Endothelial cell of umbilical vein (primary cell): ENCODE results near the gene CD44. TPM values are rescaled to one million over a fixed set of nuclear protein-coding genes. Genes with fewer than 3 reads are reported as not detected.

Experiments
- BruUV-seq: library from RNA; stranded (reverse); fragments of 400-500 nt; replicated peaks from 2 replicates; lab custom pipeline; 2021; lab: Mats Ljungman, UMichigan
- CTCF ChIA-PET: fragments of 300-600, 350-600 bp; sonication (Branson Sonifier 250); formaldehyde crosslinking; loops from one replicate; lab custom pipeline; 2021; ENCODE audit warnings: antibody characterized with exemption, inconsistent platforms; lab: Charles Lee
- POLR2A ChIA-PET: fragments of 300-600, 350-600 bp; sonication (Branson Sonifier 250); formaldehyde crosslinking; loops from one replicate; lab custom pipeline; 2021; ENCODE audit warnings: antibody characterized with exemption, inconsistent platforms; lab: Charles Lee
- DNase-seq: peaks from one replicate; pipeline ENCODE4 v3.0.0-alpha.2; 2011; ENCODE audit warnings: low read depth, low spot score
- FAIRE-seq: peaks from 2 replicates; lab custom pipeline; 2011; peaks lifted over from hg19 to GRCh38; lab: Jason Lieb, UNC
- H2AFZ ChIP-seq: 2 replicates; pipeline ENCODE4 v1.6.0; 2012; ENCODE audit warnings: low read depth, low read length, control low read depth, inconsistent platforms
- H3K27ac ChIP-seq: 2 replicates; pipeline ENCODE4 v1.5.1; 2011; ENCODE audit warnings: low read depth, mild to moderate bottlenecking, control low read depth, low read length, moderate library complexity; ENCODE audit not compliant: insufficient read depth
- H3K27me3 ChIP-seq, 2 experiments: 2 replicates each; pipeline versions ENCODE4 v1.6.0 to v1.6.1; 2011; ENCODE audit warnings: low read length in 2 of 2, mixed read lengths in 1 of 2; ENCODE audit not compliant: control insufficient read depth in 2 of 2, insufficient read depth in 2 of 2
- H3K36me3 ChIP-seq, 2 experiments: 2 replicates in 1 of 2; 3 replicates in 1 of 2; pipeline ENCODE4 v1.5.1; 2011; ENCODE audit warnings: low read length in 2 of 2, mild to moderate bottlenecking in 1 of 2, moderate library complexity in 1 of 2; ENCODE audit not compliant: control insufficient read depth in 2 of 2, insufficient read depth in 2 of 2; ENCODE audit errors: extremely low read depth in 1 of 2
- H3K4me1 ChIP-seq: 3 replicates; pipeline ENCODE4 v1.5.1; 2011; ENCODE audit warnings: mild to moderate bottlenecking, low read length; ENCODE audit not compliant: control insufficient read depth, insufficient read depth; ENCODE audit errors: extremely low read depth
- H3K4me2 ChIP-seq: 2 replicates; pipeline ENCODE4 v1.6.1; 2011; ENCODE audit warnings: low read length, control low read depth, mixed read lengths; ENCODE audit not compliant: insufficient read depth
- H3K4me3 ChIP-seq, 3 experiments: fragments of 200-600 bp in 1 of 3; sonication (generic), shearing (Covaris generic) in 1 of 3; replicated peaks in 1 of 3; 2 replicates each; pipeline ENCODE4 v1.5.1; 2011 to 2016; ENCODE audit warnings: control low read depth in 3 of 3, low read length in 3 of 3, mild to moderate bottlenecking in 2 of 3, inconsistent platforms in 1 of 3, low read depth in 1 of 3, moderate library complexity in 1 of 3; ENCODE audit not compliant: insufficient read depth in 1 of 3
- H3K79me2 ChIP-seq: 2 replicates; pipeline ENCODE4 v1.6.0; 2012; ENCODE audit warnings: low read length, inconsistent platforms; ENCODE audit not compliant: control insufficient read depth, insufficient read depth
- H3K9ac ChIP-seq: replicated peaks from 2 replicates; pipeline ENCODE3; 2011; ENCODE audit warnings: low read length, control low read depth; ENCODE audit not compliant: insufficient read depth; ENCODE audit errors: extremely low read depth
- H3K9me1 ChIP-seq: replicated peaks from 3 replicates; pipeline ENCODE4 v1.6.0; 2011; ENCODE audit warnings: mild to moderate bottlenecking, low read length; ENCODE audit not compliant: control insufficient read depth, insufficient read depth; ENCODE audit errors: extremely low read depth
- H3K9me3 ChIP-seq: replicated peaks from 2 replicates; pipeline ENCODE4 v1.5.1; 2012; ENCODE audit warnings: low read length, inconsistent platforms; ENCODE audit not compliant: control insufficient read depth, insufficient read depth
- H4K20me1 ChIP-seq: replicated peaks from 2 replicates; pipeline ENCODE3; 2011; ENCODE audit warnings: mild to moderate bottlenecking, low read length; ENCODE audit not compliant: control insufficient read depth, insufficient read depth; ENCODE audit errors: extremely low read depth
- CTCF ChIP-seq, 2 donors: IDR thresholded peaks; 1 replicate in 1 of 2; 2 replicates in 1 of 2; pipeline ENCODE4 v1.5.1; 2011; ENCODE audit warnings: low read length in 2 of 2, mild to moderate bottlenecking in 2 of 2, moderate library complexity in 2 of 2, control low read depth in 1 of 2, inconsistent platforms in 1 of 2, low read depth in 1 of 2; ENCODE audit not compliant: insufficient read depth in 1 of 2; ENCODE audit errors: extremely low read depth in 1 of 2
- EZH2 ChIP-seq: IDR thresholded peaks from 2 replicates; pipeline ENCODE4 v1.6.1; 2012; ENCODE audit warnings: borderline replicate concordance, low read depth, mild to moderate bottlenecking, moderate library complexity, low read length, inconsistent platforms; ENCODE audit not compliant: severe bottlenecking
- FOS ChIP-seq: IDR thresholded peaks from 2 replicates; pipeline ENCODE4 v1.6.1; 2011; ENCODE audit warnings: mild to moderate bottlenecking, low read length, moderate library complexity, borderline replicate concordance; ENCODE audit not compliant: insufficient read depth
- GATA2 ChIP-seq: IDR thresholded peaks from 2 replicates; pipeline ENCODE4 v1.7.0; 2011; ENCODE audit warnings: low read depth, mild to moderate bottlenecking, moderate library complexity, mixed read lengths, low read length; ENCODE audit not compliant: insufficient read length, insufficient read depth
- JUN ChIP-seq: IDR thresholded peaks from 2 replicates; pipeline ENCODE4 v1.6.1; 2011; ENCODE audit warnings: borderline replicate concordance, low read depth; ENCODE audit not compliant: insufficient read length, insufficient read depth
- MAX ChIP-seq: IDR thresholded peaks from 2 replicates; pipeline ENCODE4 v1.6.1; 2011; ENCODE audit not compliant: insufficient read depth, insufficient read length
- MYC ChIP-seq: IDR thresholded peaks from one replicate; pipeline ENCODE4 v1.6.1; 2011; ENCODE audit warnings: mild to moderate bottlenecking, low read depth, low read length
- POLR2A ChIP-seq: IDR thresholded peaks from 2 replicates; pipeline ENCODE4 v1.6.1; 2012; ENCODE audit warnings: low read depth, mild to moderate bottlenecking, control low read depth, low read length
- POLR2AphosphoS5 ChIP-seq: IDR thresholded peaks from 2 replicates; pipeline ENCODE4 v1.6.1; 2012; ENCODE audit warnings: low read depth, mild to moderate bottlenecking, control low read depth, low read length, moderate library complexity; ENCODE audit not compliant: insufficient read depth
- dilution Hi-C: fragments of 300-500 bp; cut with MboI; formaldehyde crosslinking; loops from one replicate; pipeline ENCODE4 v1.15.0; 2019; ENCODE audit warnings: low sequenced_read_pairs; ENCODE audit not compliant: extremely low pct_ligation_motif_present
- intact Hi-C: fragments of 100-400 bp; cut with micrococcal nuclease; formaldehyde crosslinking; loops from one replicate; pipeline ENCODE4 v1.10.0; 2022
- polyA plus RNA-seq, 4 experiments: library from polyadenylated mRNA; depleted of rRNA in 3 of 4; stranded (reverse) in 3 of 4; unstranded in 1 of 4; fragments of >200 nt; gene quantifications; 2 replicates each; pipeline versions ENCODE4 v1.2.1 to v1.2.3, GENCODE V29; 2011 to 2012; ENCODE audit warnings: missing spikeins in 1 of 4
- total RNA-seq: library from RNA; stranded (reverse); gene quantifications from 2 replicates; pipeline ENCODE4 v1.2.3, GENCODE V29; 2021

Gene CD44
- total and polyA plus RNA-seq, 2 donors (not counting 3 experiments of a cell fraction or from before 2014, with no cell fraction given), result 25.5 to 26.3 TPM

GRCh38 chr11:35135222-35135621, 3.7 kb upstream of the CD44 start:
- Histone ChIP-seq H4K20me1 (no peaks in the 10 kb centered on the region), H3K4me1 (peaks cover 4% of the 10 kb centered on the region), H3K27ac (no peak overlapping the region), H3K9ac (no peak overlapping the region), H3K9me1 (no peaks in the 10 kb centered on the region), H3K27me3 (peaks cover 3 to 15% of the 10 kb centered on the region in 2 experiments), H3K79me2 (peaks cover 18% of the 10 kb centered on the region), H3K9me3 (no peaks in the 10 kb centered on the region), H3K4me3 (no peak overlapping the region), H3K4me2 (no peak overlapping the region), H2AFZ (no peak overlapping the region), H3K36me3 (no peaks in the 10 kb centered on the region)
- CTCF ChIA-PET, result no interaction called here
- DNase-seq (no peak), FAIRE-seq (no peak)
- no TSS peak for BruUV-seq
- dilution Hi-C loops, result no loop called here
- no peak for TF ChIP-seq MYC
- TF ChIP-seq POLR2AphosphoS5, result no peak
- no peak for TF ChIP-seq GATA2
- no peak for TF ChIP-seq POLR2A
- TF ChIP-seq JUN, result no peak
- TF ChIP-seq EZH2, result no peak
- TF ChIP-seq CTCF (IDR thresholded peaks at IDR 0.05; ENCODE audit: extremely low read depth in 1 of 2, insufficient read depth in 1 of 2, low read depth in 1 of 2, low read length in 2 of 2), result no peak
- TF ChIP-seq MAX, result no peak
- no peak for TF ChIP-seq FOS
- POLR2A ChIA-PET, result no interaction called here
- intact Hi-C loops, result loop anchor here (5.0 kb wide), 1 partner anchor 102 kb away; no protein-coding TSS in a partner anchor
